Endothelial cell of umbilical vein (primary cell): ENCODE measurements around the gene APOBEC3A. TPM values are rescaled to one million over a fixed set of nuclear protein-coding genes. Genes with fewer than 3 reads are reported as not detected.

Experiments
- BruUV-seq: library from RNA; stranded (reverse); fragments of 400-500 nt; replicated peaks from 2 replicates; lab custom pipeline; 2021; lab: Mats Ljungman, UMichigan
- CTCF ChIA-PET: fragments of 300-600, 350-600 bp; sonication (Branson Sonifier 250); formaldehyde crosslinking; loops from one replicate; lab custom pipeline; 2021; ENCODE audit warnings: antibody characterized with exemption, inconsistent platforms; lab: Charles Lee
- POLR2A ChIA-PET: fragments of 300-600, 350-600 bp; sonication (Branson Sonifier 250); formaldehyde crosslinking; loops from one replicate; lab custom pipeline; 2021; ENCODE audit warnings: antibody characterized with exemption, inconsistent platforms; lab: Charles Lee
- DNase-seq: peaks from one replicate; pipeline ENCODE4 v3.0.0-alpha.2; 2011; ENCODE audit warnings: low read depth, low spot score
- FAIRE-seq: peaks from 2 replicates; lab custom pipeline; 2011; peaks lifted over from hg19 to GRCh38; lab: Jason Lieb, UNC
- H2AFZ ChIP-seq: 2 replicates; pipeline ENCODE4 v1.6.0; 2012; ENCODE audit warnings: low read depth, low read length, control low read depth, inconsistent platforms
- H3K27ac ChIP-seq: 2 replicates; pipeline ENCODE4 v1.5.1; 2011; ENCODE audit warnings: low read depth, mild to moderate bottlenecking, control low read depth, low read length, moderate library complexity; ENCODE audit not compliant: insufficient read depth
- H3K27me3 ChIP-seq, 2 experiments: 2 replicates each; pipeline versions ENCODE4 v1.6.0 to v1.6.1; 2011; ENCODE audit warnings: low read length in 2 of 2, mixed read lengths in 1 of 2; ENCODE audit not compliant: control insufficient read depth in 2 of 2, insufficient read depth in 2 of 2
- H3K36me3 ChIP-seq, 2 experiments: 2 replicates in 1 of 2; 3 replicates in 1 of 2; pipeline ENCODE4 v1.5.1; 2011; ENCODE audit warnings: low read length in 2 of 2, mild to moderate bottlenecking in 1 of 2, moderate library complexity in 1 of 2; ENCODE audit not compliant: control insufficient read depth in 2 of 2, insufficient read depth in 2 of 2; ENCODE audit errors: extremely low read depth in 1 of 2
- H3K4me1 ChIP-seq: 3 replicates; pipeline ENCODE4 v1.5.1; 2011; ENCODE audit warnings: mild to moderate bottlenecking, low read length; ENCODE audit not compliant: control insufficient read depth, insufficient read depth; ENCODE audit errors: extremely low read depth
- H3K4me2 ChIP-seq: 2 replicates; pipeline ENCODE4 v1.6.1; 2011; ENCODE audit warnings: low read length, control low read depth, mixed read lengths; ENCODE audit not compliant: insufficient read depth
- H3K4me3 ChIP-seq, 3 experiments: fragments of 200-600 bp in 1 of 3; sonication (generic), shearing (Covaris generic) in 1 of 3; replicated peaks in 1 of 3; 2 replicates each; pipeline ENCODE4 v1.5.1; 2011 to 2016; ENCODE audit warnings: control low read depth in 3 of 3, low read length in 3 of 3, mild to moderate bottlenecking in 2 of 3, inconsistent platforms in 1 of 3, low read depth in 1 of 3, moderate library complexity in 1 of 3; ENCODE audit not compliant: insufficient read depth in 1 of 3
- H3K79me2 ChIP-seq: 2 replicates; pipeline ENCODE4 v1.6.0; 2012; ENCODE audit warnings: low read length, inconsistent platforms; ENCODE audit not compliant: control insufficient read depth, insufficient read depth
- H3K9ac ChIP-seq: replicated peaks from 2 replicates; pipeline ENCODE3; 2011; ENCODE audit warnings: low read length, control low read depth; ENCODE audit not compliant: insufficient read depth; ENCODE audit errors: extremely low read depth
- H3K9me1 ChIP-seq: replicated peaks from 3 replicates; pipeline ENCODE4 v1.6.0; 2011; ENCODE audit warnings: mild to moderate bottlenecking, low read length; ENCODE audit not compliant: control insufficient read depth, insufficient read depth; ENCODE audit errors: extremely low read depth
- H3K9me3 ChIP-seq: replicated peaks from 2 replicates; pipeline ENCODE4 v1.5.1; 2012; ENCODE audit warnings: low read length, inconsistent platforms; ENCODE audit not compliant: control insufficient read depth, insufficient read depth
- H4K20me1 ChIP-seq: replicated peaks from 2 replicates; pipeline ENCODE3; 2011; ENCODE audit warnings: mild to moderate bottlenecking, low read length; ENCODE audit not compliant: control insufficient read depth, insufficient read depth; ENCODE audit errors: extremely low read depth
- CTCF ChIP-seq, 2 donors: IDR thresholded peaks; 1 replicate in 1 of 2; 2 replicates in 1 of 2; pipeline ENCODE4 v1.5.1; 2011; ENCODE audit warnings: low read length in 2 of 2, mild to moderate bottlenecking in 2 of 2, moderate library complexity in 2 of 2, control low read depth in 1 of 2, inconsistent platforms in 1 of 2, low read depth in 1 of 2; ENCODE audit not compliant: insufficient read depth in 1 of 2; ENCODE audit errors: extremely low read depth in 1 of 2
- EZH2 ChIP-seq: IDR thresholded peaks from 2 replicates; pipeline ENCODE4 v1.6.1; 2012; ENCODE audit warnings: borderline replicate concordance, low read depth, mild to moderate bottlenecking, moderate library complexity, low read length, inconsistent platforms; ENCODE audit not compliant: severe bottlenecking
- FOS ChIP-seq: IDR thresholded peaks from 2 replicates; pipeline ENCODE4 v1.6.1; 2011; ENCODE audit warnings: mild to moderate bottlenecking, low read length, moderate library complexity, borderline replicate concordance; ENCODE audit not compliant: insufficient read depth
- GATA2 ChIP-seq: IDR thresholded peaks from 2 replicates; pipeline ENCODE4 v1.7.0; 2011; ENCODE audit warnings: low read depth, mild to moderate bottlenecking, moderate library complexity, mixed read lengths, low read length; ENCODE audit not compliant: insufficient read length, insufficient read depth
- JUN ChIP-seq: IDR thresholded peaks from 2 replicates; pipeline ENCODE4 v1.6.1; 2011; ENCODE audit warnings: borderline replicate concordance, low read depth; ENCODE audit not compliant: insufficient read length, insufficient read depth
- MAX ChIP-seq: IDR thresholded peaks from 2 replicates; pipeline ENCODE4 v1.6.1; 2011; ENCODE audit not compliant: insufficient read depth, insufficient read length
- MYC ChIP-seq: IDR thresholded peaks from one replicate; pipeline ENCODE4 v1.6.1; 2011; ENCODE audit warnings: mild to moderate bottlenecking, low read depth, low read length
- POLR2A ChIP-seq: IDR thresholded peaks from 2 replicates; pipeline ENCODE4 v1.6.1; 2012; ENCODE audit warnings: low read depth, mild to moderate bottlenecking, control low read depth, low read length
- POLR2AphosphoS5 ChIP-seq: IDR thresholded peaks from 2 replicates; pipeline ENCODE4 v1.6.1; 2012; ENCODE audit warnings: low read depth, mild to moderate bottlenecking, control low read depth, low read length, moderate library complexity; ENCODE audit not compliant: insufficient read depth
- dilution Hi-C: fragments of 300-500 bp; cut with MboI; formaldehyde crosslinking; loops from one replicate; pipeline ENCODE4 v1.15.0; 2019; ENCODE audit warnings: low sequenced_read_pairs; ENCODE audit not compliant: extremely low pct_ligation_motif_present
- intact Hi-C: fragments of 100-400 bp; cut with micrococcal nuclease; formaldehyde crosslinking; loops from one replicate; pipeline ENCODE4 v1.10.0; 2022
- polyA plus RNA-seq, 4 experiments: library from polyadenylated mRNA; depleted of rRNA in 3 of 4; stranded (reverse) in 3 of 4; unstranded in 1 of 4; fragments of >200 nt; gene quantifications; 2 replicates each; pipeline versions ENCODE4 v1.2.1 to v1.2.3, GENCODE V29; 2011 to 2012; ENCODE audit warnings: missing spikeins in 1 of 4
- total RNA-seq: library from RNA; stranded (reverse); gene quantifications from 2 replicates; pipeline ENCODE4 v1.2.3, GENCODE V29; 2021

APOBEC3A gene
- total and polyA plus RNA-seq, 2 donors (not counting 3 experiments of a cell fraction or from before 2014, with no cell fraction given): not detected

GRCh38 chr22:39010946-39011345 lies 53.5 kb downstream of the APOBEC3A start:
- CTCF ChIA-PET: no interaction called here
- Histone ChIP-seq H4K20me1 (no peaks in the 10 kb centered on the region), H3K4me1 (peaks cover 3% of the 10 kb centered on the region), H3K27me3 (no peaks in the 10 kb centered on the region), H3K9me1 (no peaks in the 10 kb centered on the region), H2AFZ (no peak overlapping the region), H3K27ac (no peak overlapping the region), H3K9ac (no peak overlapping the region), H3K79me2 (no peaks in the 10 kb centered on the region), H3K9me3 (no peaks in the 10 kb centered on the region), H3K4me3 (no peak overlapping the region), H3K36me3 (no peaks in the 10 kb centered on the region), H3K4me2 (no peak overlapping the region)
- DNase-seq (no peak), FAIRE-seq (no peak)
- no TSS peak for BruUV-seq
- TF ChIP-seq MAX: no peak
- TF ChIP-seq POLR2AphosphoS5: no peak
- TF ChIP-seq GATA2: no peak
- TF ChIP-seq FOS: no peak
- no peak for TF ChIP-seq MYC
- TF ChIP-seq EZH2: no peak
- TF ChIP-seq CTCF (IDR thresholded peaks at IDR 0.05; ENCODE audit: extremely low read depth in 1 of 2, insufficient read depth in 1 of 2, low read depth in 1 of 2, low read length in 2 of 2): no peak
- TF ChIP-seq JUN: no peak
- TF ChIP-seq POLR2A: no peak
- intact Hi-C loops (no loop called here), dilution Hi-C loops (no loop called here)
- POLR2A ChIA-PET: no interaction called here

Other genes with a start within 250 kb of the APOBEC3A start
- 133 and 137 TPM in 2 replicates for gene SUN2, start 201.6 kb upstream of the APOBEC3A start, total RNA-seq
- gene SUN2, start 201.6 kb upstream of the APOBEC3A start, polyA plus RNA-seq: 74.2 and 76.7 TPM in 2 replicates
- gene DNAL4, start 163.5 kb upstream of the APOBEC3A start, total RNA-seq: 12.2 and 12.9 TPM in 2 replicates
- gene DNAL4, start 163.5 kb upstream of the APOBEC3A start, polyA plus RNA-seq: 22.7 and 24.7 TPM in 2 replicates
- gene NPTXR, start 113.6 kb upstream of the APOBEC3A start, total RNA-seq: 0.73 and 0.95 TPM in 2 replicates
- gene NPTXR, start 113.6 kb upstream of the APOBEC3A start, polyA plus RNA-seq: 0.37 and 0.43 TPM in 2 replicates
- gene CBX6, start 85.4 kb upstream of the APOBEC3A start, total RNA-seq: 60.9 and 62.6 TPM in 2 replicates
- gene CBX6, start 85.4 kb upstream of the APOBEC3A start, polyA plus RNA-seq: 14.9 and 18.2 TPM in 2 replicates
- gene APOBEC3B, start 24.7 kb downstream of the APOBEC3A start, total RNA-seq: 10.3 and 13.6 TPM in 2 replicates
- gene APOBEC3B, start 24.7 kb downstream of the APOBEC3A start, polyA plus RNA-seq: 16.5 and 19.9 TPM in 2 replicates
- 10.6 and 11.2 TPM in 2 replicates for gene APOBEC3C, start 56.6 kb downstream of the APOBEC3A start, total RNA-seq
- gene APOBEC3C, start 56.6 kb downstream of the APOBEC3A start, polyA plus RNA-seq: 6.9 and 7.6 TPM in 2 replicates
- 2.5 and 3.8 TPM in 2 replicates for gene APOBEC3D, start 63.5 kb downstream of the APOBEC3A start, total RNA-seq
- gene APOBEC3D, start 63.5 kb downstream of the APOBEC3A start, polyA plus RNA-seq: 2.0 and 2.3 TPM in 2 replicates
- gene APOBEC3F, start 83.3 kb downstream of the APOBEC3A start, total RNA-seq: 7.2 and 10.2 TPM in 2 replicates
- 10.6 and 11.0 TPM in 2 replicates for gene APOBEC3F, start 83.3 kb downstream of the APOBEC3A start, polyA plus RNA-seq
- 2.9 and 5.1 TPM in 2 replicates for gene APOBEC3G, start 119.7 kb downstream of the APOBEC3A start, total RNA-seq
- 3.4 and 3.6 TPM in 2 replicates for gene APOBEC3G, start 119.7 kb downstream of the APOBEC3A start, polyA plus RNA-seq
- gene APOBEC3H, start 139.6 kb downstream of the APOBEC3A start, total RNA-seq: not detected in 2 replicates
- not detected in 2 replicates for gene APOBEC3H, start 139.6 kb downstream of the APOBEC3A start, polyA plus RNA-seq
- gene CBX7, start 195.1 kb downstream of the APOBEC3A start, total RNA-seq: 5.1 and 7.1 TPM in 2 replicates
- gene CBX7, start 195.1 kb downstream of the APOBEC3A start, polyA plus RNA-seq: 3.4 and 4.0 TPM in 2 replicates